Parathyroid adenoma (tissue), 2 donors: Measurements from ENCODE around the gene LPIN1.

Source experiments
- H2AFZ ChIP-seq: fragments of 300-600 bp; sonication (generic); one replicate; pipeline ENCODE4 v1.7.0; 2017; ENCODE audit warnings: antibody characterized with exemption, mild to moderate bottlenecking
- H3K27ac ChIP-seq: fragments of 300-600 bp; sonication (generic); one replicate; pipeline ENCODE4 v1.7.0; 2017
- H3K27me3 ChIP-seq: fragments of 300-600 bp; sonication (generic); one replicate; pipeline ENCODE4 v1.7.0; 2017; ENCODE audit warnings: low read length; ENCODE audit not compliant: control insufficient read depth, insufficient read depth
- H3K36me3 ChIP-seq: fragments of 300-600 bp; sonication (generic); one replicate; pipeline ENCODE4 v1.7.0; 2017; ENCODE audit warnings: low read length; ENCODE audit not compliant: control insufficient read depth, insufficient read depth
- H3K4me1 ChIP-seq: fragments of 300-600 bp; sonication (generic); one replicate; pipeline ENCODE4 v1.7.0; 2017; ENCODE audit warnings: control low read depth
- H3K4me2 ChIP-seq: fragments of 300-600 bp; sonication (generic); one replicate; pipeline ENCODE4 v1.7.0; 2017; ENCODE audit warnings: low read length
- H3K4me3 ChIP-seq: fragments of 300-600 bp; sonication (generic); one replicate; pipeline ENCODE4 v1.7.0; 2017; ENCODE audit warnings: low read depth, low read length
- H3K79me2 ChIP-seq: fragments of 300-600 bp; sonication (generic); one replicate; pipeline ENCODE4 v1.7.0; 2017; ENCODE audit warnings: control low read depth
- H3K9ac ChIP-seq: fragments of 300-600 bp; sonication (generic); one replicate; pipeline ENCODE4 v1.7.0; 2017; ENCODE audit warnings: mild to moderate bottlenecking
- H3K9me3 ChIP-seq: fragments of 300-600 bp; sonication (generic); one replicate; pipeline ENCODE4 v1.7.0; 2017; ENCODE audit warnings: low read length; ENCODE audit not compliant: control insufficient read depth
- TF ChIP-seq, protein P1 (sequence below): fragments of 300-600 bp; sonication (generic); IDR thresholded peaks from one replicate; pipeline ENCODE4 v1.7.0; 2017; ENCODE audit warnings: antibody characterized with exemption, mild to moderate bottlenecking
- donor health status: primary hyperparathyroidism.

LPIN1 gene

DNA sequence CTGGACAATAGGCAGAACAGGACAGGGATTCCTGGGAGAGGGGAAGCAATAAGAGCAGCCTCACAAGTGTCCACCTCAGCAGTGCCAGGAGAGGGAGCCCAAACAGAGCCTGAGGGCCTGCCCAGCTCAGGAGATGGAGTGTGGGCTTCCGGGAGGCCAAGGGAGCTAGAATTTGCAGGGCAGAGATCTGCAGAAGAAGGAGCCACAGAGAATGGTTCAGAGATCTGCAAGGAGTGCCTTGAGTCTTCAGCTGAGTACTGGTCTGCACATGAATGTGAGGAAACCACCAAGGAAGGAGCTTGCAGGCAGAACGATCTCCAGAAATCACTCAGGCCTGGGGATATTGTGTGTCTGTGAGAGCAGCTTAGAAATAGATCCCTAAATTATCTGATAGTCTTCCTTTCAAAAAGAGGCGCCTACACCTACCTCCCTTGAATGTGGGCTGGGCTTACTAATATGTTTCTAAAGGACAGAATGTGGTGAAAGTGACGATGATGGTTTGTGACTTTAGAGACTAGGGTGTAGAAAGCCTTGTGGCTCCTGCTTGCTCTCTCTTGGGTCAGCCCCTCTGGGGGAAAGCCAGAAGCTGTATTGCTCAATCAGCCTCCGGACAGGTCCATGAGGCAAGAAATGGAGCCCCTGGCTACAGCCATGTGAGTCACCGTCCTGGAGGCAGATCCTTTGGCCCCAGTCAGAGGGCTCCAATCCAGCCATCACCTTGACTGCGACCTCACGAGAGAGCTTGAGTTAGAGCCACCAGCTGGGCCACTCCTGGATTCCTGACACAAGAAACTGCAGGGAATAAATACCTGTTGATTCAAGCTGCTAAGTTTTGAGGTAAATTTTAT lies 7.6 kb upstream of the LPIN1 start:
- no peaks in the 10 kb centered on the region for H3K79me2 ChIP-seq
- no peaks in the 10 kb centered on the region for H3K36me3 ChIP-seq
- H3K9ac ChIP-seq: no peak overlapping the region
- peak overlapping the region; percentile 53 for H2AFZ ChIP-seq
- TF ChIP-seq, protein P1, sequence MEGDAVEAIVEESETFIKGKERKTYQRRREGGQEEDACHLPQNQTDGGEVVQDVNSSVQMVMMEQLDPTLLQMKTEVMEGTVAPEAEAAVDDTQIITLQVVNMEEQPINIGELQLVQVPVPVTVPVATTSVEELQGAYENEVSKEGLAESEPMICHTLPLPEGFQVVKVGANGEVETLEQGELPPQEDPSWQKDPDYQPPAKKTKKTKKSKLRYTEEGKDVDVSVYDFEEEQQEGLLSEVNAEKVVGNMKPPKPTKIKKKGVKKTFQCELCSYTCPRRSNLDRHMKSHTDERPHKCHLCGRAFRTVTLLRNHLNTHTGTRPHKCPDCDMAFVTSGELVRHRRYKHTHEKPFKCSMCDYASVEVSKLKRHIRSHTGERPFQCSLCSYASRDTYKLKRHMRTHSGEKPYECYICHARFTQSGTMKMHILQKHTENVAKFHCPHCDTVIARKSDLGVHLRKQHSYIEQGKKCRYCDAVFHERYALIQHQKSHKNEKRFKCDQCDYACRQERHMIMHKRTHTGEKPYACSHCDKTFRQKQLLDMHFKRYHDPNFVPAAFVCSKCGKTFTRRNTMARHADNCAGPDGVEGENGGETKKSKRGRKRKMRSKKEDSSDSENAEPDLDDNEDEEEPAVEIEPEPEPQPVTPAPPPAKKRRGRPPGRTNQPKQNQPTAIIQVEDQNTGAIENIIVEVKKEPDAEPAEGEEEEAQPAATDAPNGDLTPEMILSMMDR: peak; percentile 73
- no peak overlapping the region for H3K27ac ChIP-seq
- H3K4me2 ChIP-seq: no peak overlapping the region
- no peak overlapping the region for H3K4me3 ChIP-seq
- H3K27me3 ChIP-seq: no peaks in the 10 kb centered on the region
- no peaks in the 10 kb centered on the region for H3K9me3 ChIP-seq
- H3K4me1 ChIP-seq: peaks cover 5% of the 10 kb centered on the region

DNA sequence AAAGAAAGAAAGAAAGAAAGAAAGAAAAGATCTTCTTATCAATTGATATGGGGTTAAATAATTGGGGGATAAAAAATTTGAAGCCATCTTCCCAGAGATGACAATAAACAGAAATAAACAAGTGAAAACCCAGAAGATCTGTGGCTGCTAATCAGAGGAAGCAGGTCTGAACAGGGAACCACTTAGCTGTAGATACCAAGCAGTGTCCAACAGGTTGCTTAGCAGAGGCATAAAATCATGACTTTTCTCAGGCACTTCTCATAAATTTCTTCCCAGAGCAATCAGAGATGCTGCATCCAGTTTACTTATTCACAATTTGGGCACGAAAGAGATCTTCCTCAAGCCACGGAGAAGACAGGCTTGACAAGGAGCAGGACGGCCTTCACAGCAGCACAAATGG lies 5.7 kb upstream of the LPIN1 start:
- H3K36me3 ChIP-seq: no peaks in the 10 kb centered on the region
- no peak overlapping the region for H3K4me3 ChIP-seq
- no peak overlapping the region for H3K9ac ChIP-seq
- H3K79me2 ChIP-seq: peaks cover under 1% of the 10 kb centered on the region
- no peaks in the 10 kb centered on the region for H3K9me3 ChIP-seq
- H3K27me3 ChIP-seq: no peaks in the 10 kb centered on the region
- TF ChIP-seq, protein P1: no peak
- H2AFZ ChIP-seq: no peak overlapping the region
- H3K27ac ChIP-seq: no peak overlapping the region
- no peak overlapping the region for H3K4me2 ChIP-seq
- H3K4me1 ChIP-seq: peaks cover 13% of the 10 kb centered on the region

DNA sequence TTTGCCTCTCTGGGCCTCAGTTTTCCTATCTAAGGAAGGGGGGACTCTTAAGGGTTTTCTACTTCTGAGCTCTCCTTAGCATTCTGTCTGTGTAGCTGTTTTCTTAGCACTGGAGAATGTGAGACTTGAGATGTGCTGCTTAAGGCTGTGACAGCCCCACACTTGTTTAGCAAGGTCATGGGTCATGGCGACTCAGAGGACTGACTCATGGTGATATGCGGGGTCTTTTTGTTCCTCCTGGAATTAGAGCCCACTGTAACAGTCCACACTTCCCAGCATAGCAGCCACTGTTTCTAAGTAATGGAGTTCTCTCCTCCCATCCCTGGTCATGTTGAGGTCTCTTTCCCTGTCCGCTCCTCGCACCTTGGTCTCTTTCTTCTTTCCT lies 4.1 kb upstream of the LPIN1 start:
- Histone ChIP-seq H3K9ac (no peak overlapping the region), H3K27me3 (no peaks in the 10 kb centered on the region), H2AFZ (no peak overlapping the region), H3K27ac (no peak overlapping the region), H3K4me1 (peaks cover 16% of the 10 kb centered on the region), H3K4me2 (no peak overlapping the region), H3K9me3 (no peaks in the 10 kb centered on the region), H3K4me3 (no peak overlapping the region), H3K36me3 (no peaks in the 10 kb centered on the region), H3K79me2 (peaks cover 9% of the 10 kb centered on the region)
- TF ChIP-seq, protein P1: no peak

DNA sequence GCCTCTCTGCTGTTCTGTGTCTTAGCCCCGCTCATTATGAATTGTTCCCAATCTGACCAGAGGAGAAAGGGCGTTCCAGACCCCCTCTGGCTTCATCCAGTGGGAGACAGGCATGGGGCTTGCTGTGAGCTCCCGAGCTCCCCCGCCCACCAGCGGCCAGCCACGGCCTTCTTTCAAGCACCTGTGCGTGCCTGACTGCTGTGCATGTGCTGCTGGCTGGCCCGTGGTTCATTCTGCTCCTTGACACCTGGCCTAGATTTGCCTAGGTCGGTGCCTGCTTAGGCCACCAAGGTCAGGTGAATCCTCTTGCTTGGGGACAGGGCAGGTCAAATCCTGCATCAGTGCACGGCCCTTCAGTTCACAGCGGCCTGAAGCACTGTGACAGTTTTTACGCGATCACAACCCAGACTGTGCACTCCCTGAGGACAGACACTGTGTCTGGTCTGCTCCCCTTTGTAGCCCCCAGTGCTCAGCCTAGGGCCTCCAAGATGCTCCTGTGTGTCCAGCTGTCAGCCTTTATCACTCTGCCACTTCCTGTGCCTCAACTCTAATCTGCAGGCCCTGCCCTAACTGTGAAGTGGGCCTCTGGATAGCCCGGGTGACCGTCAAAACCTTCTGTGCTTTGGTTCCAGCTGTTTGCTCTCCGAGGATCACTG lies 3.6 kb upstream of the LPIN1 start:
- H3K4me1 ChIP-seq: peaks cover 16% of the 10 kb centered on the region
- no peak overlapping the region for H3K4me2 ChIP-seq
- peaks cover 14% of the 10 kb centered on the region for H3K79me2 ChIP-seq
- H3K27ac ChIP-seq: no peak overlapping the region
- no peaks in the 10 kb centered on the region for H3K36me3 ChIP-seq
- TF ChIP-seq, protein P1: no peak
- no peak overlapping the region for H3K9ac ChIP-seq
- no peak overlapping the region for H3K4me3 ChIP-seq
- H3K9me3 ChIP-seq: no peaks in the 10 kb centered on the region
- H3K27me3 ChIP-seq: no peaks in the 10 kb centered on the region
- H2AFZ ChIP-seq: no peak overlapping the region
